B cell (primary cell): ENCODE measurements around the gene MPP1. TPM values are rescaled to one million over a fixed set of nuclear protein-coding genes. Genes with fewer than 3 reads are reported as not detected.

Source experiments
- ATAC-seq: fragments of 200-7000 bp; cut with Tn5 transposase; one replicate; pipeline ENCODE4 v1.10.0; 2021; ENCODE audit warnings: low read depth, mild to moderate bottlenecking, moderate number of reproducible peaks, moderate library complexity
- CTCF ChIA-PET: fragments of 350-600 bp; sonication (Branson Sonifier 250); formaldehyde crosslinking; loops from one replicate; lab custom pipeline; 2021; ENCODE audit warnings: antibody characterized with exemption, inconsistent platforms; lab: Charles Lee
- POLR2A ChIA-PET: fragments of 350-600 bp; sonication (Branson Sonifier 250); formaldehyde crosslinking; loops from one replicate; lab custom pipeline; 2021; ENCODE audit warnings: antibody characterized with exemption; lab: Charles Lee
- DNase-seq: peaks from one replicate; pipeline ENCODE4 v3.0.0; 2013
- H2AFZ ChIP-seq: 2 replicates; pipeline ENCODE4 v1.6.1; 2012; ENCODE audit warnings: mild to moderate bottlenecking, low read depth, low read length; ENCODE audit not compliant: insufficient read depth, poor library complexity, severe bottlenecking
- H3K27ac ChIP-seq, 2 donors: 1 replicate in 1 of 2; 2 replicates in 1 of 2; pipeline ENCODE4 v1.5.1; 2012 to 2013; ENCODE audit warnings: low read length in 2 of 2, mild to moderate bottlenecking in 2 of 2, moderate library complexity in 1 of 2
- H3K27me3 ChIP-seq, 4 experiments: fragments of 200-600 bp in 1 of 4; sonication (generic) in 1 of 4; replicated peaks in 1 of 4; 1 replicate in 2 of 4; 2 replicates in 2 of 4; pipeline versions ENCODE4 v1.6.1 to v1.7.0; 2013 to 2016; ENCODE audit warnings: low read length in 3 of 4, mild to moderate bottlenecking in 2 of 4, mixed read lengths in 1 of 4, moderate library complexity in 1 of 4; ENCODE audit not compliant: insufficient read depth in 4 of 4, control insufficient read depth in 3 of 4; ENCODE audit errors: control extremely low read depth in 1 of 4
- H3K36me3 ChIP-seq, 2 experiments: replicated peaks in 1 of 2; 1 replicate in 1 of 2; 2 replicates in 1 of 2; pipeline versions ENCODE4 v1.6.1 to v1.7.1; 2013; ENCODE audit warnings: low read length in 1 of 2; ENCODE audit not compliant: insufficient read depth in 2 of 2, control insufficient read depth in 1 of 2; ENCODE audit errors: control extremely low read depth in 1 of 2, extremely low read depth in 1 of 2
- H3K4me1 ChIP-seq, 2 donors: fragments of 200-600 bp in 1 of 2; sonication (generic) in 1 of 2; 1 replicate in 1 of 2; 2 replicates in 1 of 2; pipeline versions ENCODE4 v1.5.1 to v1.6.1; 2013 to 2017; ENCODE audit warnings: low read length in 2 of 2; ENCODE audit not compliant: control insufficient read depth in 2 of 2, insufficient read depth in 2 of 2
- H3K4me2 ChIP-seq: replicated peaks from 2 replicates; pipeline ENCODE3; 2012; ENCODE audit warnings: mild to moderate bottlenecking, low read depth, low read length; ENCODE audit not compliant: poor library complexity, severe bottlenecking
- H3K4me3 ChIP-seq, 5 experiments: fragments of 200-600 bp in 1 of 5; sonication (generic) in 1 of 5; 1 replicate in 3 of 5; 2 replicates in 2 of 5; pipeline versions ENCODE4 v1.5.1 to v1.7.0; 2011 to 2016; ENCODE audit warnings: low read length in 4 of 5, mild to moderate bottlenecking in 4 of 5, low read depth in 2 of 5, control low read depth in 1 of 5, moderate library complexity in 1 of 5; ENCODE audit not compliant: insufficient read depth in 1 of 5; ENCODE audit errors: control extremely low read depth in 1 of 5, extremely low read depth in 1 of 5
- H3K79me2 ChIP-seq: fragments of 200-600 bp; sonication (generic); one replicate; pipeline ENCODE4 v1.6.0; 2016; ENCODE audit warnings: low read length; ENCODE audit not compliant: control insufficient read depth, insufficient read depth
- H3K9ac ChIP-seq: fragments of 200-600 bp; sonication (generic); 2 replicates; pipeline ENCODE4 v1.6.1; 2017; ENCODE audit warnings: mild to moderate bottlenecking, low read length, moderate library complexity
- H3K9me3 ChIP-seq, 3 donors: one replicate each; pipeline versions ENCODE4 v1.6.1 to v1.7.1; 2013; ENCODE audit warnings: low read length in 2 of 3; ENCODE audit not compliant: control insufficient read depth in 2 of 3, insufficient read depth in 1 of 3; ENCODE audit errors: control extremely low read depth in 1 of 3
- H4K20me1 ChIP-seq: 2 replicates; pipeline ENCODE4 v1.6.0; 2012; ENCODE audit warnings: mild to moderate bottlenecking, low read length; ENCODE audit not compliant: insufficient read depth, control insufficient read depth, poor library complexity, severe bottlenecking
- H3K27ac Mint-ChIP-seq: one replicate; pipeline ENCODE4 v1.8.0; 2021; ENCODE audit warnings: mixed read lengths
- H3K27me3 Mint-ChIP-seq: one replicate; pipeline ENCODE4 v1.8.0; 2021; ENCODE audit warnings: mixed read lengths
- H3K4me1 Mint-ChIP-seq: one replicate; pipeline ENCODE4 v1.8.0; 2021; ENCODE audit warnings: mixed read lengths
- H3K4me3 Mint-ChIP-seq: one replicate; pipeline ENCODE4 v1.8.0; 2021; ENCODE audit warnings: mixed read lengths
- H3K9me3 Mint-ChIP-seq: one replicate; pipeline ENCODE4 v1.8.0; 2022; ENCODE audit warnings: mixed read lengths; ENCODE audit not compliant: insufficient read depth
- EZH2 ChIP-seq: IDR thresholded peaks from 2 replicates; pipeline ENCODE4 v1.6.1; 2012; ENCODE audit warnings: borderline replicate concordance, low read depth, mild to moderate bottlenecking, moderate library complexity, low read length; ENCODE audit not compliant: insufficient read depth, poor library complexity, severe bottlenecking
- WGBS: methylation state at CpG from one replicate; pipeline ENCODE4 v1.1.5; 2013; ENCODE audit warnings: missing lambda C conversion rate; ENCODE audit not compliant: insufficient coverage; 5-methylcytosine and 5-hydroxymethylcytosine counted together
- intact Hi-C: fragments of 100-400 bp; cut with micrococcal nuclease; formaldehyde crosslinking; loops from one replicate; pipeline ENCODE4 v1.10.0; 2022
- polyA plus RNA-seq: library from polyadenylated mRNA; depleted of rRNA; stranded (reverse); fragments of >200 nt; gene quantifications from 2 replicates; pipeline ENCODE4 v1.2.3, GENCODE V29; 2012
- total RNA-seq, 2 donors: library from RNA; stranded (reverse); fragments of 120-200 nt in 1 of 2; gene quantifications; 1 replicate in 1 of 2; 2 replicates in 1 of 2; pipeline versions ENCODE4 v1.2.3 to v1.2.4, GENCODE V29; 2013 to 2022
- TF ChIP-seq, protein P1 (sequence below): fragments of 200-600 bp; IDR thresholded peaks from one replicate; pipeline ENCODE4 v1.8.0; 2022; ENCODE audit warnings: antibody characterized with exemption, mild to moderate bottlenecking

The MPP1 gene
- total and polyA plus RNA-seq, 2 donors (not counting 1 experiment from before 2014, with no cell fraction given) = 5.0 to 7.7 TPM

- Histone ChIP-seq H3K27me3 (no peaks in the 10 kb centered on the region), H4K20me1 (no peaks in the 10 kb centered on the region), H3K27ac (no peak overlapping the region), H3K36me3 (no peaks in the 10 kb centered on the region), H3K9ac (no peak overlapping the region), H3K9me3 (no peaks in the 10 kb centered on the region), H3K79me2 (no peaks in the 10 kb centered on the region), H2AFZ (no peak overlapping the region), H3K4me3 (no peak overlapping the region), H3K4me2 (no peak overlapping the region), H3K4me1 (peaks cover 2 to 6% of the 10 kb centered on the region in 2 donors)
- no peak overlapping the region for H3K27ac Mint-ChIP-seq
- peaks cover 12% of the 10 kb centered on the region for H3K4me1 Mint-ChIP-seq
- no peak for ATAC-seq
- H3K27me3 Mint-ChIP-seq = no peaks in the 10 kb centered on the region
- no CpG with 5 or more reads among the region's 3 CpGs for WGBS
- POLR2A ChIA-PET = no interaction called here
- H3K9me3 Mint-ChIP-seq = no peaks in the 10 kb centered on the region
- no peak for DNase-seq
- no peak overlapping the region for H3K4me3 Mint-ChIP-seq
- TF ChIP-seq EZH2 = no peak
- TF ChIP-seq, protein P1, sequence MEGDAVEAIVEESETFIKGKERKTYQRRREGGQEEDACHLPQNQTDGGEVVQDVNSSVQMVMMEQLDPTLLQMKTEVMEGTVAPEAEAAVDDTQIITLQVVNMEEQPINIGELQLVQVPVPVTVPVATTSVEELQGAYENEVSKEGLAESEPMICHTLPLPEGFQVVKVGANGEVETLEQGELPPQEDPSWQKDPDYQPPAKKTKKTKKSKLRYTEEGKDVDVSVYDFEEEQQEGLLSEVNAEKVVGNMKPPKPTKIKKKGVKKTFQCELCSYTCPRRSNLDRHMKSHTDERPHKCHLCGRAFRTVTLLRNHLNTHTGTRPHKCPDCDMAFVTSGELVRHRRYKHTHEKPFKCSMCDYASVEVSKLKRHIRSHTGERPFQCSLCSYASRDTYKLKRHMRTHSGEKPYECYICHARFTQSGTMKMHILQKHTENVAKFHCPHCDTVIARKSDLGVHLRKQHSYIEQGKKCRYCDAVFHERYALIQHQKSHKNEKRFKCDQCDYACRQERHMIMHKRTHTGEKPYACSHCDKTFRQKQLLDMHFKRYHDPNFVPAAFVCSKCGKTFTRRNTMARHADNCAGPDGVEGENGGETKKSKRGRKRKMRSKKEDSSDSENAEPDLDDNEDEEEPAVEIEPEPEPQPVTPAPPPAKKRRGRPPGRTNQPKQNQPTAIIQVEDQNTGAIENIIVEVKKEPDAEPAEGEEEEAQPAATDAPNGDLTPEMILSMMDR = no peak
- CTCF ChIA-PET = interaction anchor here (0.9 to 1.3 kb wide), 2 partner anchors 16 to 86 kb away, joined by 4 to 6 read pairs; no protein-coding TSS in a partner anchor
- intact Hi-C loops = no loop called here
Measured at GRCh38 chrX:154833746-154834274, 28.5 kb upstream of the MPP1 start.

DNA sequence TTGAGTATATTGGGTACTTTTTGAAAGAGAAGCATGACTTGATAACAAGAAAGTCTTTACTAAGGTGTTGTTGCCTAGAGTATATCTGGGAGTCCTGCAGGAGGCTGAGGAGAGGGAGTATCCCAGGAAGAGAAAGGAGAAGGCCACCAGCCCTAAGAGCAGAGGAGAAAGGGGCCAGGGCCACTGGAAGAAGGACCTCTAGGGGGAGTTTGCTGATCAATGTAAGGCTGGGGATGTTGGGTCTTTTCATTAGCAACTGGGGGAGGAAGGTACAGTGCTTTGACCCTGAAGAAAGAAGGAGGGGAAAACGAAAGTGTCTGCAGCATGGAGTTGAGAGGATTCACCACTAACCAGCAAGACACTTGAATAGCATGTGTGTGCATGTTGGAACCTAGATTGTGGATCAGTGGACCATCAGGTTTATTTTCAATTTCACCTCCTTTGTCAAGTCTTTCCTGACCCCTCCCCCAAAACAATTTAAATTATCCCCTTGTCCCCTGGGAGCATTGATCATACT, 24.7 kb upstream of the MPP1 start:
- no peaks in the 10 kb centered on the region for H3K9me3 Mint-ChIP-seq
- Histone ChIP-seq H3K36me3 (no peaks in the 10 kb centered on the region), H2AFZ (peak overlapping the region; percentile 35), H3K27ac (no peak overlapping the region), H3K4me1 (peaks cover 21 to 27% of the 10 kb centered on the region in 2 donors), H4K20me1 (no peaks in the 10 kb centered on the region), H3K9me3 (no peaks in the 10 kb centered on the region), H3K27me3 (no peaks in the 10 kb centered on the region), H3K79me2 (no peaks in the 10 kb centered on the region), H3K9ac (no peak overlapping the region), H3K4me3 (no peak overlapping the region), H3K4me2 (no peak overlapping the region)
- no peak for ATAC-seq
- ChIA-PET CTCF (interaction anchor here (0.9 kb wide), 1 partner anchor 13 kb away, joined by 3 read pairs; no protein-coding TSS in a partner anchor), POLR2A (no interaction called here)
- no peak for DNase-seq
- TF ChIP-seq, protein P1 = no peak
- no peak for TF ChIP-seq EZH2
- peaks cover 29% of the 10 kb centered on the region for H3K4me1 Mint-ChIP-seq
- no peak overlapping the region for H3K4me3 Mint-ChIP-seq
- WGBS = no CpG with 5 or more reads among the region's 1 CpG
- H3K27ac Mint-ChIP-seq = no peak overlapping the region
- H3K27me3 Mint-ChIP-seq = no peaks in the 10 kb centered on the region
- intact Hi-C loops = no loop called here
